NCI-H345 treated with DMSO at 0.1 percent for 48 hours (cell line): ENCODE results near the gene ADCY2.

ENCODE experiments used
- DNase-seq: peaks from one replicate; lab custom pipeline; 2025; ENCODE audit not compliant: unreplicated experiment; lab: John Stamatoyannopoulos, UW

Gene ADCY2

GRCh38 chr5:7586480-7586879, 190.5 kb downstream of the ADCY2 start:
- no peak for DNase-seq

GRCh38 chr5:7589800-7590199, 193.9 kb downstream of the ADCY2 start:
- no peak for DNase-seq

GRCh38 chr5:7592910-7593309, 197.0 kb downstream of the ADCY2 start:
- peak; percentile 21 for DNase-seq

- no peak for DNase-seq
These were observed 201.2 kb downstream of the ADCY2 start for GRCh38 chr5:7597059-7597642.

- no peak for DNase-seq
These were observed 211.0 kb downstream of the ADCY2 start for GRCh38 chr5:7606840-7607465.

- DNase-seq = no peak
These were observed 212.8 kb downstream of the ADCY2 start for GRCh38 chr5:7608772-7609171.

GRCh38 chr5:7609726-7610125, 213.8 kb downstream of the ADCY2 start:
- DNase-seq = no peak

- DNase-seq = no peak
These were observed 214.7 kb downstream of the ADCY2 start for GRCh38 chr5:7610531-7611177.

- DNase-seq = no peak
These were observed 215.6 kb downstream of the ADCY2 start for GRCh38 chr5:7611518-7611917.

GRCh38 chr5:7615566-7616061, 219.7 kb downstream of the ADCY2 start:
- DNase-seq = no peak

GRCh38 chr5:7616897-7617296, 221.0 kb downstream of the ADCY2 start:
- DNase-seq = no peak

GRCh38 chr5:7622498-7622897, 226.6 kb downstream of the ADCY2 start:
- DNase-seq = no peak

GRCh38 chr5:7625740-7626139, 229.8 kb downstream of the ADCY2 start:
- no peak for DNase-seq

- DNase-seq = no peak
These were observed 232.3 kb downstream of the ADCY2 start for GRCh38 chr5:7628248-7628647.

GRCh38 chr5:7628820-7629219, 232.9 kb downstream of the ADCY2 start:
- no peak for DNase-seq

- DNase-seq = peak; percentile 57
These were observed 233.6 kb downstream of the ADCY2 start for GRCh38 chr5:7629561-7629960.

- DNase-seq = no peak
These were observed 238.9 kb downstream of the ADCY2 start for GRCh38 chr5:7634837-7635236.

- no peak for DNase-seq
These were observed 242.5 kb downstream of the ADCY2 start for GRCh38 chr5:7638456-7638855.

- no peak for DNase-seq
These were observed 246.1 kb downstream of the ADCY2 start for GRCh38 chr5:7642029-7642428.

- DNase-seq = no peak
These were observed 248.8 kb downstream of the ADCY2 start for GRCh38 chr5:7644723-7645122.

- DNase-seq = no peak
These were observed 254.8 kb downstream of the ADCY2 start for GRCh38 chr5:7650755-7651154.

- no peak for DNase-seq
These were observed 257.1 kb downstream of the ADCY2 start for GRCh38 chr5:7653046-7653445.
